Thyroid gland (tissue), 4 donors: ENCODE results near the gene IARS2. TPM values are rescaled to one million over a fixed set of nuclear protein-coding genes. Genes with fewer than 3 reads are reported as not detected.
A peak's percentile ranks its signal among the peaks of the same experiment; 100 is the strongest.

Source experiments
- DNase-seq, 2 donors: peaks; one replicate each; pipeline ENCODE4 v3.0.0-alpha.2; 2019
- H3K27ac ChIP-seq, 3 donors: fragments of 200-600 bp; sonication (generic); 1 replicate in 2 of 3; 2 replicates in 1 of 3; pipeline ENCODE4 v1.5.1; 2016 to 2019; ENCODE audit warnings: mild to moderate bottlenecking in 1 of 3, moderate library complexity in 1 of 3
- H3K27me3 ChIP-seq: fragments of 200-600 bp; sonication (generic); one replicate; pipeline ENCODE4 v1.5.1; 2019
- H3K36me3 ChIP-seq, 2 donors: fragments of 200-600 bp; sonication (generic); one replicate each; pipeline ENCODE4 v1.5.1; 2016 to 2019
- H3K4me1 ChIP-seq, 2 donors: fragments of 200-600 bp; sonication (generic); one replicate each; pipeline ENCODE4 v1.5.1; 2017 to 2019
- H3K4me3 ChIP-seq, 3 donors: fragments of 200-600 bp; sonication (generic); replicated peaks in 1 of 3; 1 replicate in 2 of 3; 2 replicates in 1 of 3; pipeline ENCODE4 v1.5.1; 2016; ENCODE audit warnings: mild to moderate bottlenecking in 1 of 3
- H3K9me3 ChIP-seq: fragments of 200-600 bp; sonication (generic); one replicate; pipeline ENCODE4 v1.5.1; 2017
- POLR2A ChIP-seq, 2 donors: fragments of 450-650 bp; IDR thresholded peaks; one replicate each; pipeline ENCODE4 v1.6.1; 2017; ENCODE audit warnings: antibody characterized with exemption in 2 of 2, mild to moderate bottlenecking in 2 of 2, moderate library complexity in 1 of 2
- WGBS, 2 donors: methylation state at CpG; one replicate each; pipeline ENCODE4 v1.1.5; 2017; 5-methylcytosine and 5-hydroxymethylcytosine counted together
- intact Hi-C: fragments of 100-400 bp; cut with DNase I; formaldehyde crosslinking; loops from one replicate; pipeline ENCODE4 v1.15.1; 2023
- total RNA-seq, 4 donors: library from RNA; depleted of rRNA; stranded (reverse); fragments of >200 nt; gene quantifications; one replicate each; pipeline ENCODE4 v1.2.3, GENCODE V29; 2016
- TF ChIP-seq, protein P1 (sequence below), 6 experiments: fragments of 200-600 bp in 3 of 6; fragments of 450-650 bp in 3 of 6; sonication (generic) in 3 of 6; IDR thresholded peaks; one replicate each; pipeline ENCODE4 v1.5.1; 2016 to 2019; ENCODE audit warnings: antibody characterized with exemption in 6 of 6, mild to moderate bottlenecking in 2 of 6, inconsistent platforms in 1 of 6, moderate library complexity in 1 of 6

The IARS2 gene
- total RNA-seq, 4 donors from 2014 or later = 59.6 to 72.6 (median 67.0) TPM

GRCh38 chr1:220182656-220183055, 88.7 kb downstream of the IARS2 start:
- H3K36me3 ChIP-seq = peaks cover 0 to 14% of the 10 kb centered on the region in 2 donors
- no peaks in the 10 kb centered on the region for H3K9me3 ChIP-seq
- intact Hi-C loops = no loop called here
- no peaks in the 10 kb centered on the region for H3K27me3 ChIP-seq
- H3K4me1 ChIP-seq = no peaks in the 10 kb centered on the region
- TF ChIP-seq POLR2A (IDR thresholded peaks at IDR 0.05) = no peak
- TF ChIP-seq, protein P1, sequence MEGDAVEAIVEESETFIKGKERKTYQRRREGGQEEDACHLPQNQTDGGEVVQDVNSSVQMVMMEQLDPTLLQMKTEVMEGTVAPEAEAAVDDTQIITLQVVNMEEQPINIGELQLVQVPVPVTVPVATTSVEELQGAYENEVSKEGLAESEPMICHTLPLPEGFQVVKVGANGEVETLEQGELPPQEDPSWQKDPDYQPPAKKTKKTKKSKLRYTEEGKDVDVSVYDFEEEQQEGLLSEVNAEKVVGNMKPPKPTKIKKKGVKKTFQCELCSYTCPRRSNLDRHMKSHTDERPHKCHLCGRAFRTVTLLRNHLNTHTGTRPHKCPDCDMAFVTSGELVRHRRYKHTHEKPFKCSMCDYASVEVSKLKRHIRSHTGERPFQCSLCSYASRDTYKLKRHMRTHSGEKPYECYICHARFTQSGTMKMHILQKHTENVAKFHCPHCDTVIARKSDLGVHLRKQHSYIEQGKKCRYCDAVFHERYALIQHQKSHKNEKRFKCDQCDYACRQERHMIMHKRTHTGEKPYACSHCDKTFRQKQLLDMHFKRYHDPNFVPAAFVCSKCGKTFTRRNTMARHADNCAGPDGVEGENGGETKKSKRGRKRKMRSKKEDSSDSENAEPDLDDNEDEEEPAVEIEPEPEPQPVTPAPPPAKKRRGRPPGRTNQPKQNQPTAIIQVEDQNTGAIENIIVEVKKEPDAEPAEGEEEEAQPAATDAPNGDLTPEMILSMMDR (IDR thresholded peaks at IDR 0.05) = no peak
- no peak overlapping the region for H3K4me3 ChIP-seq
- no peak overlapping the region for H3K27ac ChIP-seq
- 78 to 87% methylated on average over 2 of the region's 2 CpGs for WGBS, 2 donors
- DNase-seq = no peak

- TF ChIP-seq, protein P1 (IDR thresholded peaks at IDR 0.05) = no peak
- no peak for TF ChIP-seq POLR2A (IDR thresholded peaks at IDR 0.05)
- intact Hi-C loops = no loop called here
- H3K4me1 ChIP-seq = no peaks in the 10 kb centered on the region
- H3K4me3 ChIP-seq = no peak overlapping the region
- H3K9me3 ChIP-seq = no peaks in the 10 kb centered on the region
- H3K27ac ChIP-seq = no peak overlapping the region
- DNase-seq = no peak
- H3K36me3 ChIP-seq = peaks cover 0 to 22% of the 10 kb centered on the region in 2 donors
- no peaks in the 10 kb centered on the region for H3K27me3 ChIP-seq
- WGBS, 2 donors = 95 to 98% methylated on average over 1 of the region's 1 CpG
Observed at GRCh38 chr1:220184506-220184905, 90.6 kb downstream of the IARS2 start.

DNA sequence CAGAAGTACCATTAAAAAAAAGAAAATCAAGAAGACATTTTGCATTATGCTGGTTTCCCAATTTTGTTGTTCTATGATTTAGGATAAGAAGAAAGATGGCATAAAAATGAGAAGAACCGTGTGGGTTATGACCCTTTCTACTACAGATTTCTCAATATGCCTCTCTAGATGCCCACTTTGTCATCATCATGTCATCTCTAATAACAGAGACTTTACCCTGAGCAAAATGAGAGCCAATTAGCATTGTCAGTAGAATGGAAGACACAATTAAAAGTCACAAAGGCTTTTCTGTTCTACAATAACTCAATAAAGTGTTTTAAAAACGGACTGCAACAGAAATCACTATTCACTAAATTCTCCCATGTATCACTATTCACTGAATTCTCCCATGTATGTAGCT, 92.8 kb downstream of the IARS2 start:
- WGBS, 2 donors = 91 to 93% methylated on average over 2 of the region's 2 CpGs
- no peak overlapping the region for H3K4me3 ChIP-seq

DNA sequence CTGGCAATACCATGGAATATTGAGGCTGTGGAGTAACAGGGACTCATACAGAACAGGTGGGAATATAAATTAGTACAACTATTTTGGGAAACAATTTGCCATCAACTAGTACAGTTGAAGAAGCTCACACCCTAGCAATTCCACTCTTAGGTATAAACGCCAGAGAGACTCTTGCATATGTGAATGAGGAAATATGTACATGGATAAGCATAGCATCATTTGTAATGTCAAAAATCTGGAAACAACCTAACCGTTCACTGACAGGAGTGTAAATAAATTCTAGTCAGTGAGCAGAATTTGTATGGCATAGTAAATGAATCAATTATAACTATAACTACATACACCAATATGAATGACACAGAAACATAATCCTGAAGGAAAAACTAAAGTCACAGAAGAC, 94.6 kb downstream of the IARS2 start:
- Histone ChIP-seq H3K4me3 (no peak overlapping the region), H3K27ac (no peak overlapping the region), H3K36me3 (peaks cover 15 to 36% of the 10 kb centered on the region in 2 donors), H3K27me3 (no peaks in the 10 kb centered on the region), H3K4me1 (no peaks in the 10 kb centered on the region), H3K9me3 (no peaks in the 10 kb centered on the region)
- DNase-seq = no peak
- WGBS, 2 donors = 94 to 96% methylated on average over 2 of the region's 2 CpGs
- intact Hi-C loops = no loop called here
- TF ChIP-seq POLR2A (IDR thresholded peaks at IDR 0.05) = no peak
- TF ChIP-seq, protein P1 (IDR thresholded peaks at IDR 0.05) = no peak

More for the DNA sequence above, 92.8 kb downstream of the IARS2 start:
- DNase-seq = no peak
- Histone ChIP-seq H3K9me3 (no peaks in the 10 kb centered on the region), H3K4me1 (no peaks in the 10 kb centered on the region), H3K27me3 (no peaks in the 10 kb centered on the region), H3K36me3 (peaks cover under 1 to 24% of the 10 kb centered on the region in 2 donors), H3K27ac (no peak overlapping the region)
- no peak for TF ChIP-seq POLR2A (IDR thresholded peaks at IDR 0.05)
- TF ChIP-seq, protein P1 (IDR thresholded peaks at IDR 0.05) = no peak
- intact Hi-C loops = no loop called here

GRCh38 chr1:220189750-220190347, 95.9 kb downstream of the IARS2 start:
- H3K9me3 ChIP-seq = no peaks in the 10 kb centered on the region
- H3K36me3 ChIP-seq = peaks cover 15 to 46% of the 10 kb centered on the region in 2 donors
- no peak for TF ChIP-seq POLR2A (IDR thresholded peaks at IDR 0.05)
- TF ChIP-seq, protein P1 (IDR thresholded peaks at IDR 0.05) = peak in 3 of 6 experiments; percentile 37 to 53 (median 46)
- H3K4me3 ChIP-seq = no peak overlapping the region
- no peaks in the 10 kb centered on the region for H3K27me3 ChIP-seq
- DNase-seq = no peak
- 96 to 100% methylated on average over 1 of the region's 1 CpG for WGBS, 2 donors
- no peaks in the 10 kb centered on the region for H3K4me1 ChIP-seq
- intact Hi-C loops = no loop called here
- no peak overlapping the region for H3K27ac ChIP-seq
